ENCODE data around the gene RBP7.
"Not testable (repeated sequence)": the region's sequence is repeated elsewhere in the genome, so short reads cannot be mapped to it uniquely, and the experiment has no call there.

The RBP7 gene

GRCh38 chr1:10020086-10020485 lies 23.1 kb downstream of the RBP7 start:
- Histone ChIP-seq H3K27ac (replicated peaks) (no peak overlapping the region), H3K27me3 (ENCODE audit: insufficient read depth, poor library complexity, severe bottlenecking) (no peaks in the 10 kb centered on the region), H3K4me3 (replicated peaks; ENCODE audit: insufficient read depth, low read length) (no peak overlapping the region)
- no peak for DNase-seq (ENCODE audit: low read depth in 1 of 2, low spot score in 1 of 2)
- TF ChIP-seq GABPA (IDR thresholded peaks at IDR 0.05; ENCODE audit: low read depth) (no peak), REST (IDR thresholded peaks at IDR 0.05; ENCODE audit: insufficient replicate concordance, low read depth) (no peak), SPI1 (IDR thresholded peaks at IDR 0.05; ENCODE audit: borderline replicate concordance, low read depth) (no peak), CTCF (IDR thresholded peaks at IDR 0.05; ENCODE audit: insufficient read depth, low read length) (no peak), POLR2AphosphoS5 (IDR thresholded peaks at IDR 0.05; ENCODE audit: low read depth) (no peak)

GRCh38 chr1:10020678-10021077 lies 23.6 kb downstream of the RBP7 start:
- H3K27ac ChIP-seq (replicated peaks); DNase-seq (ENCODE audit: low read depth in 1 of 2, low spot score in 1 of 2); H3K4me3 ChIP-seq (replicated peaks; ENCODE audit: insufficient read depth, low read length); H3K27me3 ChIP-seq (ENCODE audit: insufficient read depth, poor library complexity, severe bottlenecking): not testable (repeated sequence)

GRCh38 chr1:10021992-10022391 lies 25.0 kb downstream of the RBP7 start:
- not testable (repeated sequence) for H3K4me3 ChIP-seq (replicated peaks; ENCODE audit: insufficient read depth, low read length); H3K27ac ChIP-seq (replicated peaks); DNase-seq (ENCODE audit: low read depth in 1 of 2, low spot score in 1 of 2); H3K27me3 ChIP-seq (ENCODE audit: insufficient read depth, poor library complexity, severe bottlenecking)

GRCh38 chr1:10022656-10023055 lies 25.6 kb downstream of the RBP7 start:
- TF ChIP-seq CTCF (IDR thresholded peaks at IDR 0.05; ENCODE audit: insufficient read depth, low read length) (no peak), REST (IDR thresholded peaks at IDR 0.05; ENCODE audit: insufficient replicate concordance, low read depth) (no peak), POLR2AphosphoS5 (IDR thresholded peaks at IDR 0.05; ENCODE audit: low read depth) (no peak), SPI1 (IDR thresholded peaks at IDR 0.05; ENCODE audit: borderline replicate concordance, low read depth) (no peak), GABPA (IDR thresholded peaks at IDR 0.05; ENCODE audit: low read depth) (no peak)
- DNase-seq (ENCODE audit: low read depth in 1 of 2, low spot score in 1 of 2): peak in 1 of 2 experiments; percentile 26
- Histone ChIP-seq H3K27me3 (ENCODE audit: insufficient read depth, poor library complexity, severe bottlenecking) (no peaks in the 10 kb centered on the region), H3K27ac (replicated peaks) (peak overlapping the region; percentile 57), H3K4me3 (replicated peaks; ENCODE audit: insufficient read depth, low read length) (no peak overlapping the region)

GRCh38 chr1:10025354-10025753 lies 28.3 kb downstream of the RBP7 start:
- Histone ChIP-seq H3K4me3 (replicated peaks; ENCODE audit: insufficient read depth, low read length) (no peak overlapping the region), H3K27me3 (ENCODE audit: insufficient read depth, poor library complexity, severe bottlenecking) (no peaks in the 10 kb centered on the region), H3K27ac (replicated peaks) (no peak overlapping the region)
- DNase-seq (ENCODE audit: low read depth in 1 of 2, low spot score in 1 of 2): no peak
- TF ChIP-seq SPI1 (IDR thresholded peaks at IDR 0.05; ENCODE audit: borderline replicate concordance, low read depth): no peak
- TF ChIP-seq GABPA (IDR thresholded peaks at IDR 0.05; ENCODE audit: low read depth): no peak
- TF ChIP-seq CTCF (IDR thresholded peaks at IDR 0.05; ENCODE audit: insufficient read depth, low read length): no peak
- TF ChIP-seq REST (IDR thresholded peaks at IDR 0.05; ENCODE audit: insufficient replicate concordance, low read depth): no peak
- TF ChIP-seq POLR2AphosphoS5 (IDR thresholded peaks at IDR 0.05; ENCODE audit: low read depth): no peak
